PC-3 (cell line): ENCODE data around the gene ARRB1. TPM values are rescaled to one million over a fixed set of nuclear protein-coding genes. Genes with fewer than 3 reads are reported as not detected.
"Not testable (repeated sequence)": the region's sequence is repeated elsewhere in the genome, so short reads cannot be mapped to it uniquely, and the experiment has no call there.

ENCODE experiments used
- ATAC-seq: fragments of 200-7000 bp; cut with Tn5 transposase; 2 replicates; pipeline ENCODE4 v1.9.1; 2020; ENCODE audit warnings: mild to moderate bottlenecking, moderate library complexity
- BruUV-seq: library from RNA; stranded (reverse); fragments of 400-500 nt; replicated peaks from 2 replicates; lab custom pipeline; 2021; lab: Mats Ljungman, UMichigan
- CTCF ChIA-PET: fragments of 300-600 bp; sonication (Branson Sonifier 250); formaldehyde crosslinking; loops from one replicate; lab custom pipeline; 2022; ENCODE audit warnings: antibody characterized with exemption; lab: Charles Lee
- POLR2A ChIA-PET: fragments of 300-600 bp; sonication (Branson Sonifier 250); formaldehyde crosslinking; loops from one replicate; lab custom pipeline; 2022; ENCODE audit warnings: antibody characterized with exemption; ENCODE audit not compliant: unreplicated experiment; lab: Charles Lee
- DNase-seq: peaks from one replicate; pipeline ENCODE4 v3.0.0-alpha.2; 2015
- H2AFZ ChIP-seq: fragments of 300-600 bp; sonication (generic); 2 replicates; pipeline ENCODE4 v1.6.0; 2016; ENCODE audit warnings: antibody characterized with exemption, low read length
- H3F3A ChIP-seq: fragments of 300-600 bp; sonication (generic); one replicate; pipeline ENCODE4 v1.6.0; 2017; ENCODE audit warnings: antibody characterized with exemption, low read length, control low read depth, mild to moderate bottlenecking; ENCODE audit not compliant: unreplicated experiment
- H3K27ac ChIP-seq: fragments of 300-600 bp; sonication (generic); 2 replicates; pipeline ENCODE4 v1.5.1; 2016; ENCODE audit warnings: mild to moderate bottlenecking, low read length
- H3K27me3 ChIP-seq: fragments of 300-600 bp; sonication (generic); 2 replicates; pipeline ENCODE4 v1.6.1; 2016; ENCODE audit warnings: low read length, mixed read lengths
- H3K36me3 ChIP-seq: fragments of 300-600 bp; sonication (generic); 2 replicates; pipeline ENCODE4 v1.6.1; 2016; ENCODE audit warnings: low read depth, mixed run types, low read length, mixed read lengths
- H3K4me1 ChIP-seq: fragments of 300-600 bp; sonication (generic); 2 replicates; pipeline ENCODE4 v1.5.1; 2016; ENCODE audit warnings: low read length; ENCODE audit not compliant: insufficient read depth
- H3K4me2 ChIP-seq: fragments of 300-600 bp; sonication (generic); 2 replicates; pipeline ENCODE4 v1.6.0; 2016; ENCODE audit warnings: low read length
- H3K4me3 ChIP-seq: fragments of 300-600 bp; sonication (generic); 2 replicates; pipeline ENCODE4 v1.5.1; 2016; ENCODE audit warnings: mild to moderate bottlenecking, low read length, mixed read lengths
- H3K79me2 ChIP-seq: fragments of 300-600 bp; sonication (generic); 2 replicates; pipeline ENCODE4 v1.6.1; 2017; ENCODE audit warnings: low read length, mixed read lengths
- H3K9ac ChIP-seq: fragments of 300-600 bp; sonication (generic); 2 replicates; pipeline ENCODE4 v1.6.0; 2016; ENCODE audit warnings: mild to moderate bottlenecking, low read length
- H3K9me2 ChIP-seq: fragments of 300-600 bp; sonication (generic); replicated peaks from 2 replicates; pipeline ENCODE4 v1.6.1; 2016; ENCODE audit warnings: mixed run types, low read length, mixed read lengths
- H3K9me3 ChIP-seq: fragments of 300-600 bp; sonication (generic); 2 replicates; pipeline ENCODE4 v1.6.1; 2016; ENCODE audit warnings: low read length, mixed read lengths
- H4K20me1 ChIP-seq: fragments of 300-600 bp; sonication (generic); 2 replicates; pipeline ENCODE4 v1.6.1; 2016; ENCODE audit warnings: low read length, mixed read lengths
- CTCF ChIP-seq: fragments of 300-600 bp; sonication (generic); conservative IDR thresholded peaks from 2 replicates; pipeline ENCODE4 v1.5.1; 2017; ENCODE audit warnings: antibody characterized with exemption, low read depth, mild to moderate bottlenecking, low read length
- EZH2 ChIP-seq: fragments of 300-600 bp; sonication (generic); IDR thresholded peaks from one replicate; pipeline ENCODE4 v1.6.1; 2017; ENCODE audit warnings: antibody characterized with exemption, mild to moderate bottlenecking, low read length; ENCODE audit not compliant: unreplicated experiment
- EZH2phosphoT487 ChIP-seq: fragments of 300-600 bp; sonication (generic); IDR thresholded peaks from 2 replicates; pipeline ENCODE4 v1.6.1; 2018; ENCODE audit warnings: mild to moderate bottlenecking, antibody characterized with exemption, low read length, borderline replicate concordance
- intact Hi-C: fragments of 100-400 bp; cut with micrococcal nuclease; formaldehyde crosslinking; loops from 2 replicates; pipeline ENCODE4 v1.9.0; 2023
- total RNA-seq: library from RNA; depleted of rRNA; stranded (reverse); fragments of >200 nt; gene quantifications from 2 replicates; pipeline ENCODE4 v1.2.3, GENCODE V29; 2014

ARRB1 gene
- total RNA-seq, 1 experiment from 2014 or later = 19.1 TPM

GRCh38 chr11:75334402-75334891 is 17.0 kb downstream of the ARRB1 start:
- Histone ChIP-seq H3K9me2 (no peaks in the 10 kb centered on the region), H3K4me1 (peaks cover 9% of the 10 kb centered on the region), H3K9ac (no peak overlapping the region), H3K4me3 (no peak overlapping the region), H3K27ac (no peak overlapping the region), H4K20me1 (no peaks in the 10 kb centered on the region), H3K79me2 (no peaks in the 10 kb centered on the region), H2AFZ (no peak overlapping the region), H3K4me2 (no peak overlapping the region), H3K9me3 (no peaks in the 10 kb centered on the region), H3F3A (no peaks in the 10 kb centered on the region), H3K36me3 (no peaks in the 10 kb centered on the region), H3K27me3 (no peaks in the 10 kb centered on the region)
- ATAC-seq (no peak), DNase-seq (no peak)
- CTCF ChIA-PET = no interaction called here
- POLR2A ChIA-PET = no interaction called here
- TF ChIP-seq EZH2phosphoT487 (no peak), EZH2 (no peak), CTCF (no peak)
- intact Hi-C loops = no loop called here
- no TSS peak for BruUV-seq

GRCh38 chr11:75333807-75334140 is 17.7 kb downstream of the ARRB1 start:
- Histone ChIP-seq H3K36me3 (no peaks in the 10 kb centered on the region), H3K9ac (no peak overlapping the region), H3K27me3 (no peaks in the 10 kb centered on the region), H3K79me2 (no peaks in the 10 kb centered on the region), H3K4me2 (no peak overlapping the region), H2AFZ (no peak overlapping the region), H3K4me1 (peaks cover 14% of the 10 kb centered on the region), H3F3A (no peaks in the 10 kb centered on the region), H3K9me2 (no peaks in the 10 kb centered on the region), H3K27ac (no peak overlapping the region), H3K4me3 (no peak overlapping the region), H4K20me1 (no peaks in the 10 kb centered on the region), H3K9me3 (no peaks in the 10 kb centered on the region)
- ChIA-PET POLR2A (no interaction called here), CTCF (no interaction called here)
- ATAC-seq (no peak), DNase-seq (no peak)
- intact Hi-C loops = no loop called here
- no peak for TF ChIP-seq EZH2
- TF ChIP-seq CTCF = no peak
- no peak for TF ChIP-seq EZH2phosphoT487
- no TSS peak for BruUV-seq

- CTCF ChIA-PET = no interaction called here
These were observed 18.2 kb downstream of the ARRB1 start for GRCh38 chr11:75333022-75333806.

GRCh38 chr11:75331761-75332160 is 19.7 kb downstream of the ARRB1 start:
- not testable (repeated sequence) for H2AFZ ChIP-seq

More at GRCh38 chr11:75333022-75333806, 18.2 kb downstream of the ARRB1 start:
- H3K79me2 ChIP-seq = no peaks in the 10 kb centered on the region
- H3K9ac ChIP-seq = no peak overlapping the region
- intact Hi-C loops = no loop called here
- H3F3A ChIP-seq = no peaks in the 10 kb centered on the region
- H4K20me1 ChIP-seq = no peaks in the 10 kb centered on the region
- no peak overlapping the region for H3K4me2 ChIP-seq
- H3K4me1 ChIP-seq = peaks cover 19% of the 10 kb centered on the region
- TF ChIP-seq EZH2phosphoT487 (no peak), CTCF (no peak), EZH2 (no peak)
- H3K9me3 ChIP-seq = no peaks in the 10 kb centered on the region
- no peak overlapping the region for H3K4me3 ChIP-seq
- no peaks in the 10 kb centered on the region for H3K9me2 ChIP-seq
- ATAC-seq (no peak), DNase-seq (no peak)
- no peaks in the 10 kb centered on the region for H3K27me3 ChIP-seq
- BruUV-seq = no TSS peak
- no peak overlapping the region for H3K27ac ChIP-seq
- H3K36me3 ChIP-seq = no peaks in the 10 kb centered on the region
- H2AFZ ChIP-seq = no peak overlapping the region
- POLR2A ChIA-PET = no interaction called here

More at GRCh38 chr11:75331761-75332160, 19.7 kb downstream of the ARRB1 start:
- H4K20me1 ChIP-seq, H3K4me3 ChIP-seq, ATAC-seq, H3F3A ChIP-seq, H3K27ac ChIP-seq, H3K9me3 ChIP-seq, H3K36me3 ChIP-seq, H3K9ac ChIP-seq, BruUV-seq, POLR2A ChIA-PET, H3K27me3 ChIP-seq, H3K4me2 ChIP-seq, H3K79me2 ChIP-seq, CTCF ChIA-PET, DNase-seq, intact Hi-C loops, H3K9me2 ChIP-seq: not testable (repeated sequence)
- H3K4me1 ChIP-seq = peaks cover 13% of the 10 kb centered on the region
